ENCODE results near the gene KCNJ10.

The KCNJ10 gene

GRCh38 chr1:160032165-160032820 is 37.7 kb downstream of the KCNJ10 start:
- Histone ChIP-seq H4K20me1 (ENCODE audit: control insufficient read depth, insufficient read depth, low read depth, low read length) (no peaks in the 10 kb centered on the region), H3K4me2 (ENCODE audit: low read length) (peak overlapping the region; percentile 87), H3K4me3 (ENCODE audit: low read length) (peak overlapping the region; percentile 83), H3K4me1 (ENCODE audit: control insufficient read depth, low read length) (peaks cover 32% of the 10 kb centered on the region), H3F3A (ENCODE audit: control insufficient read depth, insufficient read depth) (no peaks in the 10 kb centered on the region), H3K79me2 (ENCODE audit: control insufficient read depth, low read length) (peaks cover 28% of the 10 kb centered on the region), H3K36me3 (ENCODE audit: control insufficient read depth, low read length) (peaks cover 7% of the 10 kb centered on the region; the same call in 1 of the 2 replicates), H3K9me2 (replicated peaks; ENCODE audit: control insufficient read depth, low read length) (no peaks in the 10 kb centered on the region), H3K27ac (ENCODE audit: low read depth, low read length) (no peak overlapping the region), H3K9me3 (ENCODE audit: control insufficient read depth, insufficient read depth, low read length) (no peaks in the 10 kb centered on the region), H3K27me3 (ENCODE audit: control insufficient read depth, low read length) (no peaks in the 10 kb centered on the region)
- TF ChIP-seq CTCF (IDR thresholded peaks at IDR 0.05; ENCODE audit: low read depth, low read length, poor library complexity, severe bottlenecking) (no peak), EZH2phosphoT487 (IDR thresholded peaks at IDR 0.05; ENCODE audit: borderline replicate concordance, low read length) (no peak)

GRCh38 chr1:160031365-160032164 is 38.4 kb downstream of the KCNJ10 start, which contains the start of gene PIGM:
TSS of gene PIGM (minus strand) at chr1:160031990. CDS start at chr1:160031739, 251 bp downstream.
- Histone ChIP-seq H3F3A (ENCODE audit: control insufficient read depth, insufficient read depth) (no peaks in the 10 kb centered on the region), H3K36me3 (ENCODE audit: control insufficient read depth, low read length) (peaks cover 7% of the 10 kb centered on the region; the same call in 1 of the 2 replicates), H3K9me2 (replicated peaks; ENCODE audit: control insufficient read depth, low read length) (no peaks in the 10 kb centered on the region), H3K27ac (ENCODE audit: low read depth, low read length) (peak within 1 kb of the TSS; percentile 40), H3K4me3 (ENCODE audit: low read length) (peak within 1 kb of the TSS; percentile 83), H3K27me3 (ENCODE audit: control insufficient read depth, low read length) (no peaks in the 10 kb centered on the region), H3K9me3 (ENCODE audit: control insufficient read depth, insufficient read depth, low read length) (no peaks in the 10 kb centered on the region), H3K4me2 (ENCODE audit: low read length) (peak within 1 kb of the TSS; percentile 87), H3K4me1 (ENCODE audit: control insufficient read depth, low read length) (peaks cover 32% of the 10 kb centered on the region), H4K20me1 (ENCODE audit: control insufficient read depth, insufficient read depth, low read depth, low read length) (no peaks in the 10 kb centered on the region), H3K79me2 (ENCODE audit: control insufficient read depth, low read length) (peaks cover 28% of the 10 kb centered on the region)
- TF ChIP-seq CTCF (IDR thresholded peaks at IDR 0.05; ENCODE audit: low read depth, low read length, poor library complexity, severe bottlenecking) = no peak
- no peak for TF ChIP-seq EZH2phosphoT487 (IDR thresholded peaks at IDR 0.05; ENCODE audit: borderline replicate concordance, low read length)

GRCh38 chr1:160030657-160031364 is 39.1 kb downstream of the KCNJ10 start:
- Histone ChIP-seq H3K4me2 (ENCODE audit: low read length) (peak overlapping the region; percentile 87), H3K36me3 (ENCODE audit: control insufficient read depth, low read length) (peaks cover 7% of the 10 kb centered on the region; the same call in 1 of the 2 replicates), H4K20me1 (ENCODE audit: control insufficient read depth, insufficient read depth, low read depth, low read length) (no peaks in the 10 kb centered on the region), H3K4me1 (ENCODE audit: control insufficient read depth, low read length) (peaks cover 32% of the 10 kb centered on the region), H3K27me3 (ENCODE audit: control insufficient read depth, low read length) (no peaks in the 10 kb centered on the region), H3K9me3 (ENCODE audit: control insufficient read depth, insufficient read depth, low read length) (no peaks in the 10 kb centered on the region), H3F3A (ENCODE audit: control insufficient read depth, insufficient read depth) (no peaks in the 10 kb centered on the region), H3K4me3 (ENCODE audit: low read length) (peak overlapping the region; percentile 83), H3K27ac (ENCODE audit: low read depth, low read length) (no peak overlapping the region), H3K79me2 (ENCODE audit: control insufficient read depth, low read length) (peaks cover 28% of the 10 kb centered on the region), H3K9me2 (replicated peaks; ENCODE audit: control insufficient read depth, low read length) (no peaks in the 10 kb centered on the region)
- TF ChIP-seq EZH2phosphoT487 (IDR thresholded peaks at IDR 0.05; ENCODE audit: borderline replicate concordance, low read length) = no peak
